ENCODE measurements around the gene ZNF831.

DNA sequence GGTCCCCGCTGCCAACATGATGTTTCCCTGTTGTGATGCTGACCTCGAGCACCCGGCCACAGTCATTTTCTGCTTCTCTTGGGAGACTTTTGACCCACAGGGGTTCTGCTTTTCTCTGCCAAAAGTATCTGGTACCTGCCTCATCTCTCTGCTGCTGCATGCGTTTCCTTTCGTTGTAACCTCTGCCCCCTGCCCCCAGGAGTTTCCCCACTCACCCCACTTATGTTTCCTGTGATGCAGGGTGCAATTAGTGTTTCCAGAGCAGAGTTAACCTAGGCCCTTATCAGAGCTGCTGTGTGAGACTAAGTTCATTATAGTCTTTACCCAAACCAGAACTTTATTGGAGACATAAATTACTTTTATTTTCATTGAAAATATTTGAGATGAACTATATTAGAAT lies 71.6 kb downstream of the ZNF831 start:
- TF ChIP-seq, protein P1, sequence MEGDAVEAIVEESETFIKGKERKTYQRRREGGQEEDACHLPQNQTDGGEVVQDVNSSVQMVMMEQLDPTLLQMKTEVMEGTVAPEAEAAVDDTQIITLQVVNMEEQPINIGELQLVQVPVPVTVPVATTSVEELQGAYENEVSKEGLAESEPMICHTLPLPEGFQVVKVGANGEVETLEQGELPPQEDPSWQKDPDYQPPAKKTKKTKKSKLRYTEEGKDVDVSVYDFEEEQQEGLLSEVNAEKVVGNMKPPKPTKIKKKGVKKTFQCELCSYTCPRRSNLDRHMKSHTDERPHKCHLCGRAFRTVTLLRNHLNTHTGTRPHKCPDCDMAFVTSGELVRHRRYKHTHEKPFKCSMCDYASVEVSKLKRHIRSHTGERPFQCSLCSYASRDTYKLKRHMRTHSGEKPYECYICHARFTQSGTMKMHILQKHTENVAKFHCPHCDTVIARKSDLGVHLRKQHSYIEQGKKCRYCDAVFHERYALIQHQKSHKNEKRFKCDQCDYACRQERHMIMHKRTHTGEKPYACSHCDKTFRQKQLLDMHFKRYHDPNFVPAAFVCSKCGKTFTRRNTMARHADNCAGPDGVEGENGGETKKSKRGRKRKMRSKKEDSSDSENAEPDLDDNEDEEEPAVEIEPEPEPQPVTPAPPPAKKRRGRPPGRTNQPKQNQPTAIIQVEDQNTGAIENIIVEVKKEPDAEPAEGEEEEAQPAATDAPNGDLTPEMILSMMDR (IDR thresholded peaks at IDR 0.05): no peak
- TF ChIP-seq EP300 (IDR thresholded peaks at IDR 0.05): no peak

Measured in suprapubic skin (tissue), 3 donors.